ENCODE data around the gene PCK2.

Gene PCK2

DNA sequence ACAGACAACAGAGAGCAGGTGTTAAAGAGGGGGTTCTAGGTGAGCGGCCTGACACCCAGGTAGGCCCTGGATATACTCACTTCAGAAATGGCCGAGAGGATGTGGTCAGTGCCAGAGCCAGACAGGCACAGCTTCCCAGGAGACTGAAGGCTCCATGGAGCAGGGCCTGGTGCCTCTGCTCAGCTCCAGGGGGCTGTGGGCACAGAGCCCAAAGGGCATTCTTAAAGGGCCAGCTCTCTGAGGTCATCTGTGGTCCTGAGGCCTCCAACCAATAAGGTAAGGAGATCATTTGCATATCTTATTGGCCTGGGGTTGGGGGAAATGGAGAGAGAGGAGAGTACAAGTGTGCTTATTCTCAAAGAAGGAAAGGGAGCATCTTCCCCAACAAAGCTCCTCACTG, 9.7 kb upstream of the PCK2 start:
- TF ChIP-seq POLR2A (IDR thresholded peaks at IDR 0.05; ENCODE audit: extremely low read depth, insufficient read length) (no peak), MYC (IDR thresholded peaks at IDR 0.05; ENCODE audit: low read depth, low read length) (no peak)
- TF ChIP-seq, protein P1, sequence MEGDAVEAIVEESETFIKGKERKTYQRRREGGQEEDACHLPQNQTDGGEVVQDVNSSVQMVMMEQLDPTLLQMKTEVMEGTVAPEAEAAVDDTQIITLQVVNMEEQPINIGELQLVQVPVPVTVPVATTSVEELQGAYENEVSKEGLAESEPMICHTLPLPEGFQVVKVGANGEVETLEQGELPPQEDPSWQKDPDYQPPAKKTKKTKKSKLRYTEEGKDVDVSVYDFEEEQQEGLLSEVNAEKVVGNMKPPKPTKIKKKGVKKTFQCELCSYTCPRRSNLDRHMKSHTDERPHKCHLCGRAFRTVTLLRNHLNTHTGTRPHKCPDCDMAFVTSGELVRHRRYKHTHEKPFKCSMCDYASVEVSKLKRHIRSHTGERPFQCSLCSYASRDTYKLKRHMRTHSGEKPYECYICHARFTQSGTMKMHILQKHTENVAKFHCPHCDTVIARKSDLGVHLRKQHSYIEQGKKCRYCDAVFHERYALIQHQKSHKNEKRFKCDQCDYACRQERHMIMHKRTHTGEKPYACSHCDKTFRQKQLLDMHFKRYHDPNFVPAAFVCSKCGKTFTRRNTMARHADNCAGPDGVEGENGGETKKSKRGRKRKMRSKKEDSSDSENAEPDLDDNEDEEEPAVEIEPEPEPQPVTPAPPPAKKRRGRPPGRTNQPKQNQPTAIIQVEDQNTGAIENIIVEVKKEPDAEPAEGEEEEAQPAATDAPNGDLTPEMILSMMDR (IDR thresholded peaks at IDR 0.05; ENCODE audit: low read depth, low read length): no peak
- TF ChIP-seq, protein P2, sequence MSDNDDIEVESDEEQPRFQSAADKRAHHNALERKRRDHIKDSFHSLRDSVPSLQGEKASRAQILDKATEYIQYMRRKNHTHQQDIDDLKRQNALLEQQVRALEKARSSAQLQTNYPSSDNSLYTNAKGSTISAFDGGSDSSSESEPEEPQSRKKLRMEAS (IDR thresholded peaks at IDR 0.05; ENCODE audit: low read depth, low read length): no peak
- H3K4me3 ChIP-seq (ENCODE audit: low read depth, low read length): no peak overlapping the region
- DNase-seq (ENCODE audit: low read depth): no peak

DNA sequence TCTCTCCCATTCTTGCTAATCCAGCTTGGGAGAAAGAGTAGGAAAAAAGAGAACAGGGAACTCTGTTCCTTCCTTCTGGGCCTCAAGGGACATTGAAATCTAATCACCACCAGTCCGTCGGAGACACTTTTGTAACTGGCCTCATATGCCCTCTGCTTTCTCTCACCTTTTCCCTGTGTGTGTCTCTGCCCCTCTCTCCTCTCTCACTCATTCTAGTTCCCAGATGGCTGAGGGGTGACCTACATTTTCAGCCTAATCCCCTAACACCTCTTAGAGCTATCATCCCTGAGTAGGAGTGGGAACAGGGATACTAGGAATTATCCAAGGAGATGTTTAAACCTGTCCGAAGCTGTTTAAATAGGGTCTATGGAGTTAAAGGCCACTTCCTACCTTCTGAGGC, 8.9 kb upstream of the PCK2 start:
- TF ChIP-seq, protein P2 (IDR thresholded peaks at IDR 0.05; ENCODE audit: low read depth, low read length): no peak
- TF ChIP-seq, protein P1 (IDR thresholded peaks at IDR 0.05; ENCODE audit: low read depth, low read length): no peak
- TF ChIP-seq POLR2A (IDR thresholded peaks at IDR 0.05; ENCODE audit: extremely low read depth, insufficient read length): no peak
- no peak for TF ChIP-seq MYC (IDR thresholded peaks at IDR 0.05; ENCODE audit: low read depth, low read length)
- no peak for DNase-seq (ENCODE audit: low read depth)
- H3K4me3 ChIP-seq (ENCODE audit: low read depth, low read length): no peak overlapping the region

- DNase-seq (ENCODE audit: low read depth): no peak
- TF ChIP-seq, protein P1 (IDR thresholded peaks at IDR 0.05; ENCODE audit: low read depth, low read length): no peak
- TF ChIP-seq MYC (IDR thresholded peaks at IDR 0.05; ENCODE audit: low read depth, low read length): no peak
- TF ChIP-seq, protein P2 (IDR thresholded peaks at IDR 0.05; ENCODE audit: low read depth, low read length): no peak
- TF ChIP-seq POLR2A (IDR thresholded peaks at IDR 0.05; ENCODE audit: extremely low read depth, insufficient read length): no peak
- no peak overlapping the region for H3K4me3 ChIP-seq (ENCODE audit: low read depth, low read length)
These were observed 7.7 kb upstream of the PCK2 start for GRCh38 chr14:24086193-24086955.

DNA sequence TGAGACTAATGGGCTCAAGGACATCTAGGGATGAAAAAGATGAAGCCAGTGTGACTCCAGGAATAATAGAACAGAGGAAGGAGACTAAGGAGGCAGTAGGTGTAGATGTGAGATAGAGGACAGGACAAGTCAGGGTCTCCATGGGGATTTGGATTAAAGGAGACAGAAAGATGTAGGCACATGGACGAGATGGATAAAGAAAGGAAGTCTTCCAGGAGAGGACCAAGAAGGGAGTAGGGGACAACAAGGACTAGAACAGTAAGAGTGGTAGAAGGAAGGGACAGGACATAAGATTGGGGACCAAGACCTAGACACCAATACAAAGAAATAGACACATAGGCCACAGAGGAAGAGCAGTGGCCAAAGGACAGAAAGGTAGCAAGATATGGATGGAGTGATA, 7.1 kb upstream of the PCK2 start:
- no peak overlapping the region for H3K4me3 ChIP-seq (ENCODE audit: low read depth, low read length)
- TF ChIP-seq MYC (IDR thresholded peaks at IDR 0.05; ENCODE audit: low read depth, low read length) (no peak), POLR2A (IDR thresholded peaks at IDR 0.05; ENCODE audit: extremely low read depth, insufficient read length) (no peak)
- TF ChIP-seq, protein P2 (IDR thresholded peaks at IDR 0.05; ENCODE audit: low read depth, low read length): no peak
- TF ChIP-seq, protein P1 (IDR thresholded peaks at IDR 0.05; ENCODE audit: low read depth, low read length): no peak
- no peak for DNase-seq (ENCODE audit: low read depth)

- TF ChIP-seq, protein P1 (IDR thresholded peaks at IDR 0.05; ENCODE audit: low read depth, low read length): no peak
- TF ChIP-seq, protein P2 (IDR thresholded peaks at IDR 0.05; ENCODE audit: low read depth, low read length): no peak
- no peak for TF ChIP-seq MYC (IDR thresholded peaks at IDR 0.05; ENCODE audit: low read depth, low read length)
- TF ChIP-seq POLR2A (IDR thresholded peaks at IDR 0.05; ENCODE audit: extremely low read depth, insufficient read length): no peak
- H3K4me3 ChIP-seq (ENCODE audit: low read depth, low read length): no peak overlapping the region
- no peak for DNase-seq (ENCODE audit: low read depth)
These were observed 6.0 kb upstream of the PCK2 start for GRCh38 chr14:24088095-24088494.
